ENCODE measurements around the gene APEH. TPM values are rescaled to one million over a fixed set of nuclear protein-coding genes. Genes with fewer than 3 reads are reported as not detected.

APEH gene
- total RNA-seq (2014; rRNA removed; shearing (Covaris generic)): 78.3 and 86.6 TPM in 2 replicates

- DNase-seq (ENCODE audit: low spot score): peak; percentile 95
Measured at GRCh38 chr3:49673715-49674496, at the start of gene APEH. Gene APEH (plus strand): TSS chr3:49674351. CDS start chr3:49674402, 51 bp downstream.

GRCh38 chr3:49625071-49625470, 49.1 kb upstream of the APEH start:
- no peak for DNase-seq (ENCODE audit: low spot score)

- DNase-seq (ENCODE audit: low spot score): no peak
Measured at GRCh38 chr3:49626101-49626581, 48.0 kb upstream of the APEH start.

- DNase-seq (ENCODE audit: low spot score): no peak
Measured at GRCh38 chr3:49626796-49627195, 47.4 kb upstream of the APEH start.

- no peak for DNase-seq (ENCODE audit: low spot score)
Measured at GRCh38 chr3:49627634-49628033, 46.5 kb upstream of the APEH start.

- no peak for DNase-seq (ENCODE audit: low spot score)
Measured at GRCh38 chr3:49628249-49628648, 45.9 kb upstream of the APEH start.

- DNase-seq (ENCODE audit: low spot score): no peak
Measured at GRCh38 chr3:49629451-49629850, 44.7 kb upstream of the APEH start.

GRCh38 chr3:49629866-49630265, 44.3 kb upstream of the APEH start:
- DNase-seq (ENCODE audit: low spot score): no peak

GRCh38 chr3:49630784-49631183, 43.4 kb upstream of the APEH start:
- DNase-seq (ENCODE audit: low spot score): no peak

GRCh38 chr3:49634736-49635135, 39.4 kb upstream of the APEH start:
- no peak for DNase-seq (ENCODE audit: low spot score)

GRCh38 chr3:49636883-49637609, 37.1 kb upstream of the APEH start:
- DNase-seq (ENCODE audit: low spot score): no peak

- DNase-seq (ENCODE audit: low spot score): peak; percentile 80
Measured at GRCh38 chr3:49638445-49638844, 35.7 kb upstream of the APEH start.

GRCh38 chr3:49639551-49639950, 34.6 kb upstream of the APEH start:
- no peak for DNase-seq (ENCODE audit: low spot score)

- DNase-seq (ENCODE audit: low spot score): no peak
Measured at GRCh38 chr3:49641292-49641691, 32.9 kb upstream of the APEH start.

GRCh38 chr3:49641921-49642707, 32.0 kb upstream of the APEH start:
- DNase-seq (ENCODE audit: low spot score): no peak

GRCh38 chr3:49642708-49643145, 31.4 kb upstream of the APEH start:
- DNase-seq (ENCODE audit: low spot score): no peak

- DNase-seq (ENCODE audit: low spot score): no peak
Measured at GRCh38 chr3:49644684-49645083, 29.5 kb upstream of the APEH start.

GRCh38 chr3:49646236-49646635, 27.9 kb upstream of the APEH start:
- DNase-seq (ENCODE audit: low spot score): no peak

- DNase-seq (ENCODE audit: low spot score): no peak
Measured at GRCh38 chr3:49647741-49648140, 26.4 kb upstream of the APEH start.

- DNase-seq (ENCODE audit: low spot score): no peak
Measured at GRCh38 chr3:49648354-49649019, 25.7 kb upstream of the APEH start.

GRCh38 chr3:49649576-49649975, 24.6 kb upstream of the APEH start:
- no peak for DNase-seq (ENCODE audit: low spot score)

- DNase-seq (ENCODE audit: low spot score): no peak
Measured at GRCh38 chr3:49650177-49650576, 24.0 kb upstream of the APEH start.
